Subcutaneous adipose tissue (tissue), 4 donors: ENCODE results near the gene CIB2. TPM values are rescaled to one million over a fixed set of nuclear protein-coding genes. Genes with fewer than 3 reads are reported as not detected.

Experiments used
- total RNA-seq, 4 donors: library from RNA; depleted of rRNA; stranded (reverse); fragments of >200 nt; gene quantifications; one replicate each; pipeline ENCODE4 v1.1.0, GENCODE V29; 2016
- TF ChIP-seq, protein P1 (sequence below): fragments of 450-650 bp; IDR thresholded peaks from one replicate; pipeline ENCODE4 v1.5.1; 2016; ENCODE audit warnings: low read depth, mild to moderate bottlenecking, control low read depth, antibody characterized with exemption, moderate library complexity

The CIB2 gene
- total RNA-seq, 4 donors from 2014 or later, result 3.2 to 6.4 (median 5.9) TPM

DNA sequence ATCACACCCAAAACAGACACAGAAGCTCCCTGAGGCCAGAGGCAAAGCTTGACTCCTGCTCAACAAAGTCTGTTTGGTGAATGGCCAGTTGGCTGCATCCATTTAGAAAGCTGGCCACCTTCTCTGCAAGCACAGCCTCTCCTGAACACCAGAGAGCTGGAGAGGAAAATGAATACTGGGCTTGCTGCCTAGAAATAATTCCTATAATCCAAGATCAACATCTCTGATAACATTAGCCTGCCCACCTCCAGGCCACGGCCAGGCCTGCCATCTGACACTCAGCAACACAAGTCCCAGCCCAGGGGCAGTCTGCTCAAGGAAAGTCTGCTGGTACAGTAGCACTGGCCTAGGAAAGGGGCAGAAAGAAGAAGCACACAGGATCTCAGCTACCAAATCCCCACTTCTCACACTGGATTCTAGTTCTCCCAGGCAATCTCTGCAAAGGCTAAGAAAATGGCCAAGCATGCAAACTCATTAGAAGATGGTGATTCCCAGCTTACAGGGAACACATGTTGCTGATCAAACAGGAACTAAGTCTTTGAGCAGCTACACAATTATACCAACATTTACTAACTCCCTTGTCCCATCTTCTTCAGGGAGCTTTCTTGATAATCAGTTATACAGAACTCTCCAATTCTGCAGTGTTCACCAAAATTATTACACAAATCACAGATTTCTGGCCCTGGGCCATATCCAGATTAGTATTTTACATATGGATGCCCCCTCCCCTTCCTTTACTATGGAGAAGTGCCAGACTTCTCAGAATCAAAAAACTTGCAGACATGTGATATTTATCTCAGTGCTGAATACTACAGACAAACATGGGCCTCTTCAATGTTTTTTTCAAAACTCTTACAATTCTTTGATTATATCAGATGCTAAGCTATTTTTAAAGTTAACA is 63.7 kb downstream of the CIB2 start:
- TF ChIP-seq, protein P1, sequence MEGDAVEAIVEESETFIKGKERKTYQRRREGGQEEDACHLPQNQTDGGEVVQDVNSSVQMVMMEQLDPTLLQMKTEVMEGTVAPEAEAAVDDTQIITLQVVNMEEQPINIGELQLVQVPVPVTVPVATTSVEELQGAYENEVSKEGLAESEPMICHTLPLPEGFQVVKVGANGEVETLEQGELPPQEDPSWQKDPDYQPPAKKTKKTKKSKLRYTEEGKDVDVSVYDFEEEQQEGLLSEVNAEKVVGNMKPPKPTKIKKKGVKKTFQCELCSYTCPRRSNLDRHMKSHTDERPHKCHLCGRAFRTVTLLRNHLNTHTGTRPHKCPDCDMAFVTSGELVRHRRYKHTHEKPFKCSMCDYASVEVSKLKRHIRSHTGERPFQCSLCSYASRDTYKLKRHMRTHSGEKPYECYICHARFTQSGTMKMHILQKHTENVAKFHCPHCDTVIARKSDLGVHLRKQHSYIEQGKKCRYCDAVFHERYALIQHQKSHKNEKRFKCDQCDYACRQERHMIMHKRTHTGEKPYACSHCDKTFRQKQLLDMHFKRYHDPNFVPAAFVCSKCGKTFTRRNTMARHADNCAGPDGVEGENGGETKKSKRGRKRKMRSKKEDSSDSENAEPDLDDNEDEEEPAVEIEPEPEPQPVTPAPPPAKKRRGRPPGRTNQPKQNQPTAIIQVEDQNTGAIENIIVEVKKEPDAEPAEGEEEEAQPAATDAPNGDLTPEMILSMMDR, result no peak

DNA sequence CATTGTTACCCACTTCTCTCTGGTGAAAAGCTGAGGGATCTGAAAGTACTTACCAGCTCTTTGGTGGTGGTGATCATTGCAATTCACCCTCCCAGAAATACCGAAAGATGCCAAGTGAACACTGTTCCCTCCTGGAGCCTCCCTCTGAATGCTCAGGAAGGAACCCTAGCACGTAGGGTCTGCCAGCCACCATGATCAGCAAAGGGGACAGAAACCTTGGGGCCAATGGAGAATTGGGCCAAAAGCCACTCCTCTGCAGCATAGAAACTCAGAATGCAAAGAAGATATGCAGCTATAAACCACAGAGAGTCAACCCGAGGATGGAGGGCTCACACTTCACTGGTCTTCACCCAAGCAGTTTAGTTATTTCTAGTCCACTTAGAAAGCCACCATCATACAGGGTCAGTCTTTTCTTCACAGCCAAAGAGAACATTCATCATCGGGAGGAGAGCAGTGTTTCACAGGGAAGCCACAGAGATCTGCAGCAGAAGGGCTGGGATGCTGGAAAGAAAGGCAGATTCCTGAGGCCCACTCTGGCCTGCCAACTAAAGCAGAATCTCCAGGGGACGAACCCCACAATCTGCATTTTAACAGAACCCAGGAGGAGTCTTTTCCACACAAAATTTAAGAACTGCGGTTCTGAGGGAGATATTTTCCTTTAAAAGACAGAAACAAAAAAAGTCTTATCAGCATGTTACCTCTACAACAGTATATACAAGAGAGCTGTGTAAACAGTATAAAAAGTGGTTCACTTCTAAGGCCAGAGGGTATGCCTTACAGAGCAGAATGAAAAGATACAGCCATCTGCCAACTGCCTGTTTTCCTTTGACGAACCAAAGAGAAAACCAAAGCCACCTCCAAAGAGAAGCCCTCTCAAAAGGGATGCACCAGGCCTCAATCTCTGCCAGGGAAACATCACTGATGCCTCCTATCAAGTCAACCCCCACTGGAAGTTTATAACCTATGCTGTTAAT is 65.0 kb downstream of the CIB2 start:
- TF ChIP-seq, protein P1, result no peak

DNA sequence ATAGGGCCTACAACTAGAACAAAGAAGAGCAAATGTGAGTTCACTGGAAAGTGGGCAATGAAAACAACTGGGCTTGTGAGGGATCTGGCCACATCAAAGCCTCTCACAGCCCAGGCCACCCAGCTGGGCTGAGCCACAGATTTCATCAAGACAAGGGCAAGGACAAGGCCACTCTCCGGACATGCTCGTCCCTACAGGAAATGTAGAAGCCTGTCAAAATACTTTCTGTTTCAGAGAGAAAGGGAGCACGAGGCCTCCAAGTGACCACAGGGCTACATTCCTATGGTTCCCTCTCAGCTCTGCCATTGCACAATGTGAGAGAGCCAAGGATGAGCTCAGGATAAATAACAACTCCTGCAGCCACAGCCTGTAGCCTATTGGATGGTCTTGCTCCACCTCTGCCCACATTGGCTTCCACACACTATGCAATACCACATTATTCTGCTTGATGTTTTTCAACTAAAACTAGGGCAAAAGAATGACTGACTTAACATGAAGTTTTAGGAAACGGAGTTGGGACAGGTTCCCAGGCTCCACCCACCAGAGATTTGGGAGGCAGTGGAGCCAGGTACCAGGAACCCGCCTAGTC is 65.9 kb downstream of the CIB2 start:
- TF ChIP-seq, protein P1, result no peak

DNA sequence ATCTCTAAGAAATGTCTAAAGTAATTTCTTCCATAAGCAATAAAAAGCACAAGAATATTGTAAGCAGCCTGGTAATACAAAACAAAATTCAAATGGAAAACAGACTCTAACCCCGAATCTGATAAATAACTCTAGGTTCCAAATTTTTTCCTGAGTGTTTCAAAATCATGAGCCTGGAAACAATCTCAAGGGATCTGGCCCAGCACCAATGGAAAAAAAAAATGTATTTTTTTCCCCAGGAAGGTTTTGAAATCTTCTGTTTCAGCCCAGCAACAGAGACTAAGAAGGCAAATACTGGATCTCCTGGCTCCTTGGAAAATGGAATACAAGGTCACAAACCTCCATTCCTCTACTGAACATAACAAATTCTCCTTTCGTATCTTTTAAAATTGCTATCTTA is 66.7 kb downstream of the CIB2 start:
- TF ChIP-seq, protein P1, result no peak

DNA sequence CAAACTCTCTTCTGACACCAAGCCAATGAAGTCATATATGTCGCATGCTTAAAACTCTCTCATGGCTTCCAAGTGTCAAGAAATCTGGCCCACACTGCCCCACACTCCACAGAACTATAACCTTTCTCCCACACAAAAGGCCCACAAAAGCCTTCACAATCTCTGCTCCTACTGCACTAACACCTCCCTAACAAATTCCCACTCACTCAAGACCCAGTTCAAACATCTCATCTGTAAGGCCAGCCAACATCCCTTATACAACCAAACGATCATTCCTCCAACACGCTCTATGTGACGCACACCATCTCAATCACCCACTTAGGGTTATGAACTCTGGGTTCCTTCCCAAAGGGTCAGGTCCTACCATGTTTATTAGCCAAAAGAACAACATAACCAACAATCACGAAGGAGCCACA is 67.3 kb downstream of the CIB2 start:
- TF ChIP-seq, protein P1, result no peak

DNA sequence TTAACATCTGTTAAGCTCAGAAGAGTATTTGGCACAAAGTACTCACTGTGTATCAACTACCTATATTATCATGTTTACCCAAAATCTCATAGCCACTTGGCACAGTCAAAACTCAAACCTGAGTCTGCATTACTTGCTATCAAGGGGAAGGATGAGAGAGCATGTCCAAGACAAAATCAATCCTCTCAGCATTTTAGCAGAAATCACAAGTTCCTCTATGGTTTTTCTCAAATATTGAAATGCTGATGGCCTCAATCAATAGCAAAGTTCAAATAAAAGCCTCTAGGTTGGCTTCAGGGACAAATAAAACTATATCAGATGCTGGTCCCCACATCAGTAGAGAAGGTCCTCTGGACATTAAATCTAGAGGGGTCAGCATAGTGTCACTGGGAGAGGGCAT is 68.0 kb downstream of the CIB2 start:
- TF ChIP-seq, protein P1, result no peak
